GM12872 (cell line): ENCODE results near the gene SPIRE2.

Experiments used
- TF ChIP-seq, protein P1 (sequence below): IDR thresholded peaks from 3 replicates; pipeline ENCODE4 v1.5.1; 2011; ENCODE audit warnings: low read depth, mild to moderate bottlenecking, low read length, moderate library complexity; ENCODE audit not compliant: insufficient read depth

Gene SPIRE2

DNA sequence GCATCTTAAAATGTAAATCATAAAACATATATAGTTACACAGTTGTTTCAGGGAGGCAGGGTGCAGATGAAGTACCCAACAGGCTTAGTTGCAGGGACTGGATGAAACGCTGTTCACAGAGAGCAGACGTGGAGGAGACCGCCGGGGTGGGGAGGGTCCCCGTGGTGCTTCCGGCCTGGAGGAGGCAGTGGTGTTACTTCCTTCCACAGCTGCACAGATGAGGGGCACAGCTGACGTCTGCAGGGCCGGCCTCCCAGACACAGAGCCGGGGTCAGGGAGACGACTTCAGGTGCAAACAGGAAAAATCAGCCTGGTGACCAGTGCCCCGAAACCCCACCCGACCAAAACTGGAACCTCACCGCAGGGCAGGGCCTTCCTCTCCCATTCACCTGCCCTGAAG lies 17.1 kb downstream of the SPIRE2 start:
- TF ChIP-seq, protein P1, sequence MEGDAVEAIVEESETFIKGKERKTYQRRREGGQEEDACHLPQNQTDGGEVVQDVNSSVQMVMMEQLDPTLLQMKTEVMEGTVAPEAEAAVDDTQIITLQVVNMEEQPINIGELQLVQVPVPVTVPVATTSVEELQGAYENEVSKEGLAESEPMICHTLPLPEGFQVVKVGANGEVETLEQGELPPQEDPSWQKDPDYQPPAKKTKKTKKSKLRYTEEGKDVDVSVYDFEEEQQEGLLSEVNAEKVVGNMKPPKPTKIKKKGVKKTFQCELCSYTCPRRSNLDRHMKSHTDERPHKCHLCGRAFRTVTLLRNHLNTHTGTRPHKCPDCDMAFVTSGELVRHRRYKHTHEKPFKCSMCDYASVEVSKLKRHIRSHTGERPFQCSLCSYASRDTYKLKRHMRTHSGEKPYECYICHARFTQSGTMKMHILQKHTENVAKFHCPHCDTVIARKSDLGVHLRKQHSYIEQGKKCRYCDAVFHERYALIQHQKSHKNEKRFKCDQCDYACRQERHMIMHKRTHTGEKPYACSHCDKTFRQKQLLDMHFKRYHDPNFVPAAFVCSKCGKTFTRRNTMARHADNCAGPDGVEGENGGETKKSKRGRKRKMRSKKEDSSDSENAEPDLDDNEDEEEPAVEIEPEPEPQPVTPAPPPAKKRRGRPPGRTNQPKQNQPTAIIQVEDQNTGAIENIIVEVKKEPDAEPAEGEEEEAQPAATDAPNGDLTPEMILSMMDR, result 0 out of 3 replicates have a peak, but pooled peaks have one; percentile 9

GRCh38 chr16:89847051-89847939 lies 19.0 kb downstream of the SPIRE2 start:
- TF ChIP-seq, protein P1, result no peak

DNA sequence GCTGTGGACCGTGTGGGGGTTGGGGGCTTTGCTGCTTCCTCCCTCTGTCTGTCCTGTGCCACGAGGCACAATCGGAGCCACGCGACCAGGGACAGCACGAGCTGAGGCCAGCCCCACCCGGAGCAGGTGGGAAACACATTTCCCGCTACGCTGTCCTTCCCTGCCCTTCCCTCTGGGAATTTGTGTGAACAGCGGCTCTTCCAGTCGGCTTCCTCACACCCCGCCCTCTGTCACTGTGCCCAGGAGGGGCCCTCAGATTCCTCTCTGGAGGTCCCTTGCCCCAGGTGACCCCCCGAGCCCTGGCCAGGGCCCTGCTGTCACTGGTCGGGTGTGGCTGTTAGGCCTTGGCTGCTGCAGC lies 19.6 kb downstream of the SPIRE2 start:
- TF ChIP-seq, protein P1, result no peak

DNA sequence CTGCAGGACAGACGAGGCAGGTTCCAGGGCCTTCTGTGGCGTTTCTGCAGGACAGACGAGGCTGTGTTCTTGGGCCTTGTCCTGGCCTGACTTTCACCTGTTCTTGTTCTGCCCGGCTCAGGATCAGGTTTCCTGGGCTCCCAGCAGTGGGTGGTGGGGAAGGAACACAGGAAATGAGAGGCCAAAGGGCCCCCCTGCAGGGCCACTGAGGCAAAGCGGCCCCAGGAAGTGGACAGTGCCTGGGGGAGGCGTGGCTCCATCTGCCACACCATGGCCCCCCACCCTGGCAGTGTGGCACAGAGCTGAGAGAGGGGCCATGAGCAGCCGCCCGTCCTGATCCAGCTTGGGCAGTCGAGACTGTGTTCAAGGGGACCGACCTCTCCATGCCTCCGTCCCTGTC lies 20.7 kb downstream of the SPIRE2 start:
- TF ChIP-seq, protein P1, result no peak

- TF ChIP-seq, protein P1, result no peak
Observed at GRCh38 chr16:89853306-89853993, 25.2 kb downstream of the SPIRE2 start.

GRCh38 chr16:89855301-89855945 lies 27.1 kb downstream of the SPIRE2 start:
- TF ChIP-seq, protein P1, result no peak

DNA sequence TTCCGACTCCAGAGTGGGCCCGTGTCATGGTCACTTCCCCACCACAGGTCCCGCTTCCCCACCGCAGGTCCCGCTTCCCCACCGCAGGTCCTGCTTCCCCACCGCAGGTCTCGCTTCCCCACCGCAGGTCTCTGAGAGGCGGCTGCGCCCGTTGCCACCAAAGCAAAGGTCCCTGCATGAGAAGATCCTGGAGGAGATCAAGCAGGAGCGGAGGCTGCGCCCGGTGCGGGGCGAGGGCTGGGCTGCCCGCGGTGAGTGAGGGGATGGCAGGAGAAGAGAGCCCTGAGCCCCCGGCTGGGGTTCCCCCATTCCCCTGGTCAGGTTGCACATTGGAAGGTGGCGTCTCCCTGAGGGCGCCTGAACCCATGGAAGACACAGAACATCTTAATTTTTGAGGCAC lies 27.7 kb downstream of the SPIRE2 start:
- TF ChIP-seq, protein P1, result no peak
